Natural killer cell (primary cell): ENCODE results near the gene PPP6R1. TPM values are rescaled to one million over a fixed set of nuclear protein-coding genes. Genes with fewer than 3 reads are reported as not detected.
A peak's percentile ranks its signal among the peaks of the same experiment; 100 is the strongest.

Experiments
- ATAC-seq, 3 donors: fragments of 150-1000 bp in 2 of 3; fragments of 200-7000 bp in 1 of 3; cut with Tn5 transposase; 1 replicate in 1 of 3; 2 replicates in 2 of 3; pipeline ENCODE4 v1.10.0; 2021; ENCODE audit warnings: mild to moderate bottlenecking in 2 of 3, moderate library complexity in 2 of 3
- DNase-seq, 2 donors: peaks; one replicate each; pipeline versions ENCODE4 v3.0.0 to v3.0.0-alpha.2; 2013 to 2021; ENCODE audit warnings: mixed read lengths in 1 of 2
- H3K27ac ChIP-seq: one replicate; pipeline ENCODE4 v1.5.1; 2013; ENCODE audit warnings: mild to moderate bottlenecking, low read length
- H3K27me3 ChIP-seq: one replicate; pipeline ENCODE4 v1.6.1; 2013; ENCODE audit warnings: low read length; ENCODE audit not compliant: control insufficient read depth, insufficient read depth
- H3K36me3 ChIP-seq: one replicate; pipeline ENCODE4 v1.6.1; 2013; ENCODE audit warnings: low read length; ENCODE audit not compliant: control insufficient read depth, insufficient read depth
- H3K4me1 ChIP-seq: one replicate; pipeline ENCODE4 v1.6.1; 2013; ENCODE audit warnings: low read length; ENCODE audit not compliant: control insufficient read depth, insufficient read depth
- H3K4me3 ChIP-seq: one replicate; pipeline ENCODE4 v1.5.1; 2013; ENCODE audit warnings: low read length
- H3K9me3 ChIP-seq: one replicate; pipeline ENCODE4 v1.6.1; 2013; ENCODE audit warnings: low read length; ENCODE audit not compliant: control insufficient read depth, insufficient read depth
- H3K27ac Mint-ChIP-seq, 2 donors: one replicate each; pipeline ENCODE4 v1.8.0; 2022; ENCODE audit warnings: mild to moderate bottlenecking in 2 of 2, mixed read lengths in 2 of 2, moderate library complexity in 1 of 2
- H3K27me3 Mint-ChIP-seq, 2 donors: one replicate each; pipeline ENCODE4 v1.8.0; 2022; ENCODE audit warnings: low read depth in 2 of 2, mixed read lengths in 2 of 2
- H3K36me3 Mint-ChIP-seq: one replicate; pipeline ENCODE4 v1.8.0; 2022; ENCODE audit warnings: mixed read lengths
- H3K4me1 Mint-ChIP-seq, 2 donors: one replicate each; pipeline ENCODE4 v1.8.0; 2022; ENCODE audit warnings: mixed read lengths in 2 of 2
- H3K4me3 Mint-ChIP-seq: one replicate; pipeline ENCODE4 v1.8.0; 2022; ENCODE audit warnings: mild to moderate bottlenecking, moderate library complexity, mixed read lengths
- H3K9me3 Mint-ChIP-seq, 2 donors: one replicate each; pipeline ENCODE4 v1.8.0; 2022; ENCODE audit warnings: mixed read lengths in 2 of 2
- CTCF ChIP-seq: fragments of 200-600 bp; IDR thresholded peaks from one replicate; pipeline ENCODE4 v1.8.0; 2022; ENCODE audit warnings: antibody characterized with exemption
- WGBS: methylation state at CpG from one replicate; pipeline ENCODE4 v1.1.7; 2013; ENCODE audit warnings: missing lambda C conversion rate; ENCODE audit not compliant: insufficient coverage; 5-methylcytosine and 5-hydroxymethylcytosine counted together
- intact Hi-C: fragments of 100-400 bp; cut with micrococcal nuclease; formaldehyde crosslinking; loops from one replicate; pipeline ENCODE4 v1.14.2; 2022
- total RNA-seq, 4 donors: library from RNA; stranded (reverse); fragments of 120-200 nt in 1 of 4; gene quantifications; one replicate each; pipeline versions ENCODE4 v1.2.3 to v1.2.4, GENCODE V29; 2013 to 2022

PPP6R1 gene
- 100 to 1,000 TPM; 252 to 275 (median 260) TPM for total RNA-seq
- 74.2 TPM for total RNA-seq (2013)

- peaks cover 54% of the 10 kb centered on the region for H3K4me1 ChIP-seq
- Mint-ChIP-seq H3K9me3 (no peaks in the 10 kb centered on the region), H3K27me3 (no peaks in the 10 kb centered on the region), H3K36me3 (no peaks in the 10 kb centered on the region), H3K4me3 (peak within 1 kb of the TSS; percentile 98), H3K4me1 (peaks cover 51 to 53% of the 10 kb centered on the region in 2 donors), H3K27ac (peak within 1 kb of the TSS; percentile 93 to 99)
- H3K27ac ChIP-seq, result peak within 1 kb of the TSS; percentile 95
- no peaks in the 10 kb centered on the region for H3K9me3 ChIP-seq
- intact Hi-C loops, result loop anchor here (1.0 to 10.0 kb wide), 4 partner anchors 21 to 795 kb away; partner anchors contain the start of genes HSPBP1 and KMT5C
- no peak for TF ChIP-seq CTCF
- peak within 1 kb of the TSS; percentile 91 for H3K4me3 ChIP-seq
- WGBS, result under 1% methylated on average over 76 of the region's 76 CpGs
- ATAC-seq, result peak; percentile 77 to 93 (median 84)
- no peaks in the 10 kb centered on the region for H3K27me3 ChIP-seq
- DNase-seq, result peak; percentile 92 to 98
- H3K36me3 ChIP-seq, result no peaks in the 10 kb centered on the region
These were observed at the start of gene PPP6R1 for GRCh38 chr19:55258828-55259539. TSS of gene PPP6R1 (minus strand) at chr19:55259017. CDS start at chr19:55247103, 11,914 bp downstream.

- Histone ChIP-seq H3K4me3 (no peak overlapping the region), H3K4me1 (no peaks in the 10 kb centered on the region), H3K27me3 (no peaks in the 10 kb centered on the region), H3K36me3 (no peaks in the 10 kb centered on the region), H3K27ac (no peak overlapping the region), H3K9me3 (no peaks in the 10 kb centered on the region)
- H3K4me3 Mint-ChIP-seq, result no peak overlapping the region
- 92% methylated on average over 10 of the region's 11 CpGs for WGBS
- intact Hi-C loops, result no loop called here
- H3K27ac Mint-ChIP-seq, result no peak overlapping the region
- no peak for DNase-seq
- ATAC-seq, result no peak
- no peak for TF ChIP-seq CTCF
- H3K36me3 Mint-ChIP-seq, result no peaks in the 10 kb centered on the region
- H3K9me3 Mint-ChIP-seq, result no peaks in the 10 kb centered on the region
- H3K4me1 Mint-ChIP-seq, result no peaks in the 10 kb centered on the region
- no peaks in the 10 kb centered on the region for H3K27me3 Mint-ChIP-seq
These were observed 49.5 kb upstream of the PPP6R1 start for GRCh38 chr19:55308281-55308680.

- Histone ChIP-seq H3K27ac (no peak overlapping the region), H3K36me3 (no peaks in the 10 kb centered on the region), H3K27me3 (no peaks in the 10 kb centered on the region), H3K4me1 (peaks cover 8% of the 10 kb centered on the region), H3K4me3 (no peak overlapping the region), H3K9me3 (no peaks in the 10 kb centered on the region)
- Mint-ChIP-seq H3K27me3 (no peaks in the 10 kb centered on the region), H3K27ac (no peak overlapping the region), H3K9me3 (no peaks in the 10 kb centered on the region), H3K4me3 (no peak overlapping the region), H3K36me3 (no peaks in the 10 kb centered on the region), H3K4me1 (peaks cover 0 to 6% of the 10 kb centered on the region in 2 donors)
- no peak for TF ChIP-seq CTCF
- 87% methylated on average over 3 of the region's 3 CpGs for WGBS
- intact Hi-C loops, result no loop called here
- no peak for DNase-seq
- ATAC-seq, result no peak
These were observed 47.9 kb upstream of the PPP6R1 start for GRCh38 chr19:55306712-55307111.
